IMR-90 (cell line): Measurements from ENCODE around the gene PHC2. TPM values are rescaled to one million over a fixed set of nuclear protein-coding genes. Genes with fewer than 3 reads are reported as not detected.

ENCODE experiments used
- ATAC-seq: fragments of 200-7000 bp; cut with Tn5 transposase; 2 replicates; pipeline ENCODE4 v1.9.1; 2020; ENCODE audit warnings: low read depth, mild to moderate bottlenecking, moderate library complexity
- BruUV-seq: library from RNA; stranded (reverse); fragments of 400-500 nt; replicated peaks from 2 replicates; lab custom pipeline; 2021; lab: Mats Ljungman, UMichigan
- CTCF ChIA-PET: fragments of 300-600 bp; formaldehyde crosslinking; extraction: SDS; loops from one replicate; lab custom pipeline; 2021; ENCODE audit warnings: antibody characterized with exemption; lab: Yijun Ruan, JAX
- POLR2A ChIA-PET: fragments of 300-600 bp; sonication (Branson Sonifier 250); formaldehyde crosslinking; loops from one replicate; lab custom pipeline; 2022; ENCODE audit warnings: antibody characterized with exemption; ENCODE audit not compliant: unreplicated experiment; lab: Charles Lee
- DNase-seq: peaks from one replicate; pipeline ENCODE4 v3.0.0; 2013
- H2AFZ ChIP-seq: replicated peaks from 2 replicates; pipeline ENCODE3; 2013; ENCODE audit warnings: low read length, mild to moderate bottlenecking; ENCODE audit not compliant: poor library complexity
- H2AK5ac ChIP-seq: 2 replicates; pipeline ENCODE4 v1.6.1; 2013; ENCODE audit warnings: low read depth, low read length, inconsistent platforms
- H2AK9ac ChIP-seq: replicated peaks from 2 replicates; pipeline ENCODE3; 2013; ENCODE audit warnings: mild to moderate bottlenecking, low read depth, low read length, moderate library complexity; ENCODE audit not compliant: poor library complexity
- H2BK120ac ChIP-seq: 2 replicates; pipeline ENCODE4 v1.6.1; 2013; ENCODE audit warnings: low read depth, low read length, inconsistent platforms
- H2BK15ac ChIP-seq: 3 replicates; pipeline ENCODE4 v1.6.1; 2013; ENCODE audit warnings: low read depth, low read length, inconsistent platforms
- H2BK20ac ChIP-seq: 2 replicates; pipeline ENCODE4 v1.6.1; 2013; ENCODE audit warnings: low read depth, mild to moderate bottlenecking, inconsistent platforms, low read length, moderate library complexity
- H2BK5ac ChIP-seq: 2 replicates; pipeline ENCODE4 v1.6.1; 2013; ENCODE audit warnings: mild to moderate bottlenecking, low read depth, low read length, inconsistent platforms; ENCODE audit not compliant: poor library complexity, severe bottlenecking
- H3K14ac ChIP-seq: replicated peaks from 2 replicates; pipeline ENCODE4 v1.6.1; 2013; ENCODE audit warnings: low read depth, low read length, inconsistent platforms
- H3K18ac ChIP-seq: 2 replicates; pipeline ENCODE4 v1.6.1; 2013; ENCODE audit warnings: low read depth, low read length, control low read depth
- H3K23ac ChIP-seq: 2 replicates; pipeline ENCODE4 v1.6.1; 2013; ENCODE audit warnings: low read depth, low read length, inconsistent platforms
- H3K27ac ChIP-seq: 2 replicates; pipeline ENCODE4 v1.5.1; 2013; ENCODE audit warnings: mild to moderate bottlenecking, control low read depth, low read length; ENCODE audit not compliant: insufficient read depth
- H3K27me3 ChIP-seq: 2 replicates; pipeline ENCODE4 v1.6.1; 2013; ENCODE audit warnings: low read length; ENCODE audit not compliant: control insufficient read depth, insufficient read depth
- H3K36me3 ChIP-seq: 2 replicates; pipeline ENCODE4 v1.6.1; 2013; ENCODE audit warnings: low read length, mixed read lengths; ENCODE audit not compliant: control insufficient read depth, insufficient read depth
- H3K4ac ChIP-seq: 2 replicates; pipeline ENCODE4 v1.6.1; 2013; ENCODE audit warnings: low read depth, low read length, inconsistent platforms
- H3K4me1 ChIP-seq: 2 replicates; pipeline ENCODE4 v1.6.1; 2013; ENCODE audit warnings: low read length, mixed read lengths; ENCODE audit not compliant: control insufficient read depth, insufficient read depth
- H3K4me2 ChIP-seq: 2 replicates; pipeline ENCODE4 v1.6.1; 2013; ENCODE audit warnings: low read depth, mild to moderate bottlenecking, control low read depth, low read length, moderate library complexity
- H3K4me3 ChIP-seq: 2 replicates; pipeline ENCODE4 v1.5.1; 2013; ENCODE audit warnings: low read depth, mild to moderate bottlenecking, control low read depth, low read length, moderate library complexity; ENCODE audit not compliant: insufficient read depth
- H3K56ac ChIP-seq: 2 replicates; pipeline ENCODE4 v1.6.1; 2013; ENCODE audit warnings: low read length, inconsistent platforms; ENCODE audit not compliant: insufficient read depth; ENCODE audit errors: extremely low read depth
- H3K79me1 ChIP-seq, 2 experiments: 2 replicates each; pipeline ENCODE4 v1.6.1; 2013; ENCODE audit warnings: low read length in 2 of 2, inconsistent platforms in 1 of 2, low read depth in 1 of 2
- H3K9ac ChIP-seq: 2 replicates; pipeline ENCODE4 v1.6.1; 2013; ENCODE audit warnings: low read depth, low read length, control low read depth
- H3K9me1 ChIP-seq: 2 replicates; pipeline ENCODE4 v1.6.1; 2013; ENCODE audit warnings: low read length, inconsistent platforms; ENCODE audit not compliant: insufficient read depth
- H3K9me3 ChIP-seq: 2 replicates; pipeline ENCODE4 v1.6.1; 2013; ENCODE audit warnings: low read length; ENCODE audit not compliant: control insufficient read depth, insufficient read depth
- H4K20me1 ChIP-seq: 2 replicates; pipeline ENCODE4 v1.6.1; 2013; ENCODE audit warnings: low read length, inconsistent platforms; ENCODE audit not compliant: insufficient read depth
- H4K5ac ChIP-seq: 2 replicates; pipeline ENCODE4 v1.6.1; 2013; ENCODE audit warnings: mild to moderate bottlenecking, low read depth, low read length, control low read depth
- H4K8ac ChIP-seq, 2 experiments: 2 replicates each; pipeline ENCODE4 v1.6.1; 2013; ENCODE audit warnings: low read depth in 2 of 2, low read length in 2 of 2, control low read depth in 1 of 2, inconsistent platforms in 1 of 2
- H4K91ac ChIP-seq: 2 replicates; pipeline ENCODE4 v1.6.1; 2013; ENCODE audit warnings: low read depth, low read length, inconsistent platforms; ENCODE audit not compliant: insufficient read depth
- BHLHE40 ChIP-seq: fragments of 150-350 bp; IDR thresholded peaks from 2 replicates; pipeline ENCODE4 v1.6.1; 2016; ENCODE audit warnings: mild to moderate bottlenecking, low read depth, low read length
- CEBPB ChIP-seq: IDR thresholded peaks from 2 replicates; pipeline ENCODE4 v1.6.1; 2012; ENCODE audit warnings: low read depth, low read length, improper control_type of control experiment
- CHD1 ChIP-seq: IDR thresholded peaks from 2 replicates; pipeline ENCODE4 v1.6.1; 2012; ENCODE audit warnings: low read depth, low read length, improper control_type of control experiment
- CTCF ChIP-seq: conservative IDR thresholded peaks from 2 replicates; pipeline ENCODE4 v1.5.1; 2012; ENCODE audit warnings: mild to moderate bottlenecking, low read depth, low read length, improper control_type of control experiment
- ELK1 ChIP-seq: fragments of 150-350 bp; IDR thresholded peaks from 2 replicates; pipeline ENCODE4 v1.6.1; 2016; ENCODE audit warnings: low read depth, mild to moderate bottlenecking, low read length, moderate library complexity, borderline replicate concordance
- MAFK ChIP-seq: IDR thresholded peaks from 2 replicates; pipeline ENCODE4 v1.6.1; 2012; ENCODE audit warnings: low read depth, low read length, improper control_type of control experiment
- MAZ ChIP-seq: IDR thresholded peaks from 2 replicates; pipeline ENCODE4 v1.6.1; 2012; ENCODE audit warnings: low read depth, mild to moderate bottlenecking, low read length, improper control_type of control experiment, moderate library complexity, borderline replicate concordance
- MXI1 ChIP-seq: IDR thresholded peaks from 2 replicates; pipeline ENCODE4 v1.6.1; 2012; ENCODE audit warnings: low read depth, mild to moderate bottlenecking, low read length, moderate library complexity, borderline replicate concordance
- NFE2L2 ChIP-seq: fragments of 150-350 bp; IDR thresholded peaks from 2 replicates; pipeline ENCODE4 v1.6.1; 2016; ENCODE audit warnings: low read depth, mild to moderate bottlenecking, low read length
- POLR2A ChIP-seq: IDR thresholded peaks from 2 replicates; pipeline ENCODE4 v1.6.1; 2012; ENCODE audit warnings: mild to moderate bottlenecking, low read depth, low read length
- RAD21 ChIP-seq: IDR thresholded peaks from 2 replicates; pipeline ENCODE4 v1.6.1; 2012; ENCODE audit warnings: low read length, improper control_type of control experiment
- RCOR1 ChIP-seq: IDR thresholded peaks from 2 replicates; pipeline ENCODE4 v1.6.1; 2012; ENCODE audit warnings: mild to moderate bottlenecking, low read length, improper control_type of control experiment; ENCODE audit not compliant: insufficient replicate concordance
- RFX5 ChIP-seq: IDR thresholded peaks from 2 replicates; pipeline ENCODE4 v1.8.0; 2012; ENCODE audit warnings: low read depth, mild to moderate bottlenecking, low read length, moderate library complexity
- SMC3 ChIP-seq: fragments of 150-350 bp; IDR thresholded peaks from 2 replicates; pipeline ENCODE4 v1.6.1; 2016; ENCODE audit warnings: low read depth, mild to moderate bottlenecking, antibody characterized with exemption, low read length, moderate library complexity
- USF2 ChIP-seq: fragments of 150-350 bp; IDR thresholded peaks from 2 replicates; pipeline ENCODE4 v1.6.1; 2017; ENCODE audit warnings: mild to moderate bottlenecking, antibody characterized with exemption, low read length, low read depth
- WGBS, 2 experiments: methylation state at CpG; one replicate each; pipeline versions ENCODE4 v1.1.5 to v1.1.7; 2013; ENCODE audit warnings: missing lambda C conversion rate in 2 of 2; ENCODE audit not compliant: insufficient read length in 1 of 2; ENCODE audit errors: extremely low coverage in 2 of 2; 5-methylcytosine and 5-hydroxymethylcytosine counted together
- dilution Hi-C: fragments of 300-500 bp; cut with HindIII; formaldehyde crosslinking; loops from one replicate; pipeline ENCODE4 v1.14.3; 2018; ENCODE audit warnings: low sequenced_read_pairs; ENCODE audit not compliant: unreplicated experiment
- in situ Hi-C: fragments of 300-500 bp; cut with MboI; formaldehyde crosslinking; loops from 3 replicates; pipeline ENCODE4 v1.14.3; 2019; ENCODE audit warnings: low sequenced_read_pairs, inconsistent platforms, mixed read lengths
- intact Hi-C: fragments of 100-400 bp; cut with micrococcal nuclease; formaldehyde crosslinking; loops from 2 replicates; pipeline ENCODE4 v1.10.0; 2022
- polyA plus RNA-seq, 3 experiments: library from polyadenylated mRNA; depleted of rRNA; stranded (reverse); fragments of >200 nt; gene quantifications; 2 replicates each; pipeline ENCODE4 v1.2.3, GENCODE V29; 2012; ENCODE audit warnings: low replicate concordance in 1 of 3
- total RNA-seq: library from RNA; depleted of rRNA; stranded (reverse); fragments of >200 nt; gene quantifications from 2 replicates; pipeline ENCODE4 v1.2.3, GENCODE V29; 2012

PHC2 gene
- total and polyA plus RNA-seq, 2 of the 4 experiments (the other 2 are of a cell fraction), result 46.4 to 98.1 TPM

GRCh38 chr1:33281554-33282303 lies 149.2 kb downstream of the PHC2 start:
- Histone ChIP-seq H2BK20ac (no peak overlapping the region), H4K91ac (no peak overlapping the region), H3K18ac (no peak overlapping the region), H2BK120ac (no peak overlapping the region), H4K8ac (no peak overlapping the region), H3K4me1 (no peaks in the 10 kb centered on the region), H3K9me1 (peaks cover 2% of the 10 kb centered on the region; the same call in 1 of the 2 replicates), H3K56ac (no peak overlapping the region), H3K9ac (no peak overlapping the region), H3K9me3 (no peaks in the 10 kb centered on the region), H2BK15ac (no peak overlapping the region), H3K27me3 (no peaks in the 10 kb centered on the region), H4K20me1 (no peaks in the 10 kb centered on the region), H3K14ac (no peak overlapping the region), H2AK5ac (no peak overlapping the region), H3K79me1 (peaks cover 4 to 6% of the 10 kb centered on the region in 2 experiments; a peak in 1 of 4 replicates), H3K4me2 (no peak overlapping the region), H2AK9ac (peak overlapping the region; percentile 33), H2BK5ac (no peak overlapping the region), H3K4ac (no peak overlapping the region), H3K36me3 (peaks cover 43% of the 10 kb centered on the region), H3K23ac (no peak overlapping the region), H2AFZ (no peak overlapping the region), H3K4me3 (no peak overlapping the region), H4K5ac (no peak overlapping the region), H3K27ac (no peak overlapping the region)
- CTCF ChIA-PET, result no interaction called here
- WGBS, 2 experiments, result 93% methylated on average over 11 of the region's 17 CpGs; no CpG with 5 or more reads in 1 of the 2 experiments
- intact Hi-C loops (loop anchor here (10.0 kb wide), 1 partner anchor 177 kb away; no protein-coding TSS in a partner anchor), in situ Hi-C loops (no loop called here), dilution Hi-C loops (no loop called here)
- BruUV-seq, result no TSS peak
- DNase-seq (no peak), ATAC-seq (no peak)
- POLR2A ChIA-PET, result no interaction called here
- no peak for TF ChIP-seq SMC3
- no peak for TF ChIP-seq BHLHE40
- no peak for TF ChIP-seq RAD21
- no peak for TF ChIP-seq RFX5
- TF ChIP-seq MAZ, result no peak
- no peak for TF ChIP-seq ELK1
- no peak for TF ChIP-seq MAFK
- TF ChIP-seq USF2, result no peak
- no peak for TF ChIP-seq CHD1
- TF ChIP-seq NFE2L2, result no peak
- no peak for TF ChIP-seq POLR2A
- TF ChIP-seq CTCF, result no peak
- TF ChIP-seq RCOR1, result no peak
- no peak for TF ChIP-seq CEBPB
- TF ChIP-seq MXI1, result no peak
